ENCODE results near the gene LCAT. TPM values are rescaled to one million over a fixed set of nuclear protein-coding genes. Genes with fewer than 3 reads are reported as not detected.

The LCAT gene
- total RNA-seq, 1 experiment from 2014 or later, result 17.8 TPM

DNA sequence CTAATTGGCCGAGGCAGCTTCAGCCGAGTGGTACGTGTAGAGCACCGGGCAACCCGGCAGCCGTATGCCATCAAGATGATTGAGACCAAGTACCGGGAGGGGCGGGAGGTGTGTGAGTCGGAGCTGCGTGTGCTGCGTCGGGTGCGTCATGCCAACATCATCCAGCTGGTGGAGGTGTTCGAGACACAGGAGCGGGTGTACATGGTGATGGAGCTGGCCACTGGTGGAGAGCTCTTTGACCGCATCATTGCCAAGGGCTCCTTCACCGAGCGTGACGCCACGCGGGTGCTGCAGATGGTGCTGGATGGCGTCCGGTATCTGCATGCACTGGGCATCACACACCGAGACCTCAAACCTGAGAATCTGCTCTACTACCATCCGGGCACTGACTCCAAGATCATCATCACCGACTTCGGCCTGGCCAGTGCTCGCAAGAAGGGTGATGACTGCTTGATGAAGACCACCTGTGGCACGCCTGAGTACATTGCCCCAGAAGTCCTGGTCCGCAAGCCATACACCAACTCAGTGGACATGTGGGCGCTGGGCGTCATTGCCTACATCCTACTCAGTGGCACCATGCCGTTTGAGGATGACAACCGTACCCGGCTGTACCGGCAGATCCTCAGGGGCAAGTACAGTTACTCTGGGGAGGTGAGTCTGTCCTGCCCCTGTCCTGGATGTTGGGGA is 34.7 kb downstream of the LCAT start:
- Mint-ChIP-seq H3K4me1 (peaks cover 0 to 3% of the 10 kb centered on the region in 2 experiments; a peak in 1 of 4 replicates), H3K27me3 (ENCODE audit: low read depth) (no peaks in the 10 kb centered on the region; the same call in 1 of the 2 replicates), H3K36me3 (ENCODE audit: insufficient read depth in 1 of 3, low read depth in 3 of 3) (peaks cover 8 to 34% (median 19%) of the 10 kb centered on the region in 3 experiments; a peak in 6 of 7 replicates), H3K4me3 (no peak overlapping the region), H3K27ac (no peak overlapping the region), H3K9me3 (no peaks in the 10 kb centered on the region)
- Histone ChIP-seq H3K18ac (ENCODE audit: insufficient read length, low read depth, low read length) (no peak overlapping the region), H3K23ac (ENCODE audit: insufficient read length, low read depth, low read length) (no peak overlapping the region), H2BK5ac (ENCODE audit: insufficient read length, low read length) (no peak overlapping the region), H3T11ph (ENCODE audit: low read length) (no peak overlapping the region), H2BK15ac (ENCODE audit: low read depth, low read length) (no peak overlapping the region), H3K4me1 (ENCODE audit: insufficient read depth, low read length) (no peaks in the 10 kb centered on the region), H2BK12ac (ENCODE audit: insufficient read length, low read depth, low read length) (no peak overlapping the region), H4K8ac (replicated peaks; ENCODE audit: insufficient read length, low read depth, low read length) (no peak overlapping the region), H3K14ac (ENCODE audit: insufficient read depth, low read length) (no peak overlapping the region), H4K20me1 (ENCODE audit: control insufficient read depth, insufficient read depth, insufficient read length) (no peaks in the 10 kb centered on the region), H3K79me1 (ENCODE audit: insufficient read depth, low read depth, low read length, poor library complexity, severe bottlenecking) (no peaks in the 10 kb centered on the region), H2BK20ac (ENCODE audit: low read depth, low read length, poor library complexity, severe bottlenecking) (no peak overlapping the region), H3K27ac (ENCODE audit: insufficient read length, low read depth, low read length) (no peak overlapping the region), H3K79me2 (ENCODE audit: insufficient read depth, low read length) (no peaks in the 10 kb centered on the region), H3K23me2 (ENCODE audit: insufficient read length, low read depth, low read length, poor library complexity, severe bottlenecking) (no peaks in the 10 kb centered on the region), H3K9me3 (ENCODE audit: control insufficient read depth, low read depth, low read length) (no peaks in the 10 kb centered on the region), H4K5ac (ENCODE audit: insufficient read length, low read depth, low read length) (no peak overlapping the region), H3K4ac (ENCODE audit: low read depth, low read length) (no peak overlapping the region), H3K27me3 (ENCODE audit: insufficient read depth, low read length) (no peaks in the 10 kb centered on the region), H2AK5ac (ENCODE audit: insufficient read length, low read length) (no peak overlapping the region), H3K56ac (ENCODE audit: insufficient read length, low read depth, low read length) (no peak overlapping the region), H2BK120ac (ENCODE audit: low read depth, low read length, poor library complexity, severe bottlenecking) (no peak overlapping the region), H2AFZ (ENCODE audit: low read length) (no peak overlapping the region), H3K4me2 (ENCODE audit: insufficient read depth, insufficient read length, low read length) (no peak overlapping the region), H3K9ac (ENCODE audit: extremely low read depth, insufficient read length, low read length) (no peak overlapping the region), H4K91ac (ENCODE audit: insufficient read length, low read depth, low read length) (no peak overlapping the region)
- no CpG with 5 or more reads among the region's 36 CpGs for WGBS (ENCODE audit: extremely low coverage, insufficient read length, low lambda C conversion rate)
- DNase-seq, result no peak
- no peak for TF ChIP-seq CTCF (conservative IDR thresholded peaks at IDR 0.05)

Data from H9 (cell line).